Measurements from ENCODE around the gene GCNT1.

GCNT1 gene

GRCh38 chr9:76534026-76534425 lies 75.0 kb downstream of the GCNT1 start:
- no peak for DNase-seq (ENCODE audit: low read depth in 2 of 2)

- no peak for DNase-seq (ENCODE audit: low read depth in 2 of 2)
Measured at GRCh38 chr9:76537150-76537646, 78.2 kb downstream of the GCNT1 start.

- DNase-seq (ENCODE audit: low read depth in 2 of 2) = no peak
Measured at GRCh38 chr9:76539180-76539579, 80.2 kb downstream of the GCNT1 start.

- no peak for DNase-seq (ENCODE audit: low read depth in 2 of 2)
Measured at GRCh38 chr9:76542360-76542759, 83.4 kb downstream of the GCNT1 start.

- DNase-seq (ENCODE audit: low read depth in 2 of 2) = no peak
Measured at GRCh38 chr9:76545191-76545590, 86.2 kb downstream of the GCNT1 start.

- DNase-seq (ENCODE audit: low read depth in 2 of 2) = no peak
Measured at GRCh38 chr9:76552181-76552580, 93.2 kb downstream of the GCNT1 start.

GRCh38 chr9:76552751-76553455 lies 93.9 kb downstream of the GCNT1 start:
- DNase-seq (ENCODE audit: low read depth in 2 of 2) = no peak

DNA sequence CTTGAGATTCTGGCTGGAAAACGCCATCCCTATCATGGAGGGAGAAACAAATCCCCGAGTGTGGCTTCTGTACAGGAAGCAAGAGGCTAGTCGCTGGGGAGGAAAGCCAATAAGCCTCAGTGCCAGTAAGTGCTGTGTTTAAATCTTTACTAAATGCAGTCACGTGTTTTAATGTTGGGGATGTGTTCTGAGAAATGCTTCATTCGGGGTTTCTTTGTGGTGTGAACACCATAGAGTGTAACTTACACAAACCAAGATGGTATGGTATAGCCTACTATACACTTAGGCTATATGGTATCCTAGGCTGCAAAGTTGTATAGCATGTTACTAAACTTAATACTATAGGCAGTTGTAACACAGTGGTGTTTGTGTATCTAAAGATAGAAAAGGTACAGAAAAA lies 94.7 kb downstream of the GCNT1 start:
- no peak for DNase-seq (ENCODE audit: low read depth in 2 of 2)
